Renal cortical epithelial cell (primary cell): ENCODE results near the gene TSHZ2. TPM values are rescaled to one million over a fixed set of nuclear protein-coding genes. Genes with fewer than 3 reads are reported as not detected.

Source experiments
- DNase-seq: peaks from one replicate; pipeline ENCODE4 v3.0.0-alpha.2; 2011; ENCODE audit warnings: low read depth
- total RNA-seq: library from RNA; depleted of rRNA; stranded (reverse); fragments of >200 nt; gene quantifications from 2 replicates; pipeline ENCODE4 v1.2.3, GENCODE V29; 2014

The TSHZ2 gene
- total RNA-seq, 1 donor from 2014 or later: 0.30 TPM

DNA sequence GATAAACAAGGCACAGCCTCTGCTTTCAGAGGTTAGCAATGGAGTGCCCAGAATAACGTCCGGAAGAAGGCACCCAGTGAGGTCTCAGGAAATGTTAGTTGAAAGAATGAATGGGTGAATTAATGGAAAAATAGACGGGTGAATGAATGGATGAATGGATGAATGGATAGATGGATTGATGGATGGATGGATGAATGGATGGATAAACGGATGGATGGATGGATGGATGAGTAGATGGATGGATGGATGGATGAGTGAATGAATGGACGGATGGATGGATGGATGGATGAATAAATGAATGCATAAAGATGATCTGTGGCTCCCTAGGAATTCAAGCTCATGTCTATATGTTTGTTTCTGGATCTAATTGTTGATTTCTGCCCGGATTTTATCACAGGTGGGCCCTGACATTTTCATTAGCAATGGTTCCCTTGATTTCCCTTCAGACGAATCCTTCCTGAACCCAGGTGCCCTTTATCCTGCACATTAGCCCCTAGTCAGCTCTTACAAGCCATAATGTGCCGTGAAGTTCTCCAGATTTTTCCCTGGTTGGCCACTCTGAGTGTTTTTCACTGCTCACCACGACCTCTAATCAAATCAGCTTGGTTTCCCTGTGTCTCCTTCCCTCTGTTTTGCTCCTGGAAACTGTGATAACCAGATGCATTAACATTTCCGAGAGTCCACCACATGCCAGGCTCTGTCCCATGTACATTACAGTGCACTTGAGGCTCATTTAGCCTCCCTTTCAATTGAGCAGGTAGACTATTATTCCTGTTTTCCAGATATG, 22.2 kb downstream of the TSHZ2 start:
- no peak for DNase-seq

DNA sequence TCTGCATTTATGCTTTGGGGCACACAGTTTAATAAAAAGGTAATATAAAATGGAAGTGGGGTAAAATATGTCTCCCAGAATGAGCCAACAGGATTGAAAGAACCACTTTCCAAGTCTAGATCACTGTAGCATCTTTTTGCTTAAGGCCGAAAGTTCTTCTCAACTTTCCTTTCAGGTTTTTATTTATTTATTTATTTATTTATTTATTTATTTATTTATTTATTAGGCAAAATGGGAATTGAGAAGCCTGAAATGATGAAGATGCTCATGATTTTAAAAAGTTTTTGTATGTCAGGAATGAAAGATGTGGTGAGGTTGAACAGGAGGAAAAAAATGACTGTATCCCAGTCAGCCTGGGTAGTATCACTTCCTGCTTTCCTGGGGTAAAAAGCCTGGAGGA, 24.0 kb downstream of the TSHZ2 start:
- DNase-seq: no peak

DNA sequence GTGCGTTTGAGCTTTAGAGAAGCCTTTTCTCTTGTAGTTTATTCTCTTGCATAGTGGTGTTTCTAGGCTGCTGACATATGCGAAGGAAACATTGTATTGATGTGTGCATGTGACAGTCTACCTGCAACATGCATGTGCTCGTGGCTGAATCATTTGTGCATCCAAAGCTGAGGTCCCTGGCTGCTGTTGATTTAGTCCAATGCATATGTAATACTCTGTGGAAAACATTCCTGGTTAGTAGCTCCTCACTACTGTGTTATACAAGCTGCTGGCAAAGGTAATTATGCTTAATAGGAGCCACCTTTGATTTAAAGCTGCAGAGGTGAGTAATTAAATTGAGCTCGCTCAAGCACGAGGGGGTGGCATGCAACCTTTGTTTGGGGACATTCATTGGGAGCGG, 24.5 kb downstream of the TSHZ2 start:
- DNase-seq: no peak

DNA sequence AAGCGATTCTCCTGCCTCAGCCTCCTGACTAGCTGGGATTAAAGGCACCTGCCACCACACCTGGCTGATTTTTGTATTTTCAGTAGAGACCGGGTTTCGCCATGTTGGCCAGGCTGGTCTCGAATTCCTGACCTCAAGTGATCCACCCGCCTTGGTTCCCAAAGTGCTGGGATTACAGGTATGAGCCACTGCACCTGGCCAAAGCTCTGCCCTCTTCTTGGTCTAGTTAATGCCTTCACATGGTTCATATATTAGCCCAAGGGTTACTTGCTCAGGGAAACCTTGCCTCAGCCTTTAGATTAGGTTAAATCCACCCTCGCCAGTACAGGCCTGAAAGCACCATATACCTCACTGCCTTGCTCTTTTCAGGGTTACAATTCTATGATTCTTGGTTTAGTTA, 26.1 kb downstream of the TSHZ2 start:
- no peak for DNase-seq

DNA sequence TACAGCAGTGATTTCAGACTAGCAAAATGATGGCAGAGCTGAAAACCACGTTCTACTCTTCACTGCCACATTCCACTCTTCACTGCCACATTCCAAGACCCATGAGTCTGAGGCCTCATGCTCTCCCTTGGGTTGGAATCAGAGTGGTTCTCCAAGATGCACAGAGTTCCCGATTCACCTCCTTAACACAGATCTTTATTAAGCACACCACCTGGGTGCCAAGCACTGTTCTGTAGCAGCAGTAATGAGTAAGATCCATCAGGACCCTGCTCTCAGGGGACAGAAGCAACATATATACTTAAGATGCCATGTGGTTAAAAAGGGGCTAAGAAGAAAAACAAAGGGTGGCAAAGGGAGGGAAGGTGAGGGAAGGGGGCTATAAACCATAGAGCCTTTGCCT, 26.9 kb downstream of the TSHZ2 start:
- no peak for DNase-seq

DNA sequence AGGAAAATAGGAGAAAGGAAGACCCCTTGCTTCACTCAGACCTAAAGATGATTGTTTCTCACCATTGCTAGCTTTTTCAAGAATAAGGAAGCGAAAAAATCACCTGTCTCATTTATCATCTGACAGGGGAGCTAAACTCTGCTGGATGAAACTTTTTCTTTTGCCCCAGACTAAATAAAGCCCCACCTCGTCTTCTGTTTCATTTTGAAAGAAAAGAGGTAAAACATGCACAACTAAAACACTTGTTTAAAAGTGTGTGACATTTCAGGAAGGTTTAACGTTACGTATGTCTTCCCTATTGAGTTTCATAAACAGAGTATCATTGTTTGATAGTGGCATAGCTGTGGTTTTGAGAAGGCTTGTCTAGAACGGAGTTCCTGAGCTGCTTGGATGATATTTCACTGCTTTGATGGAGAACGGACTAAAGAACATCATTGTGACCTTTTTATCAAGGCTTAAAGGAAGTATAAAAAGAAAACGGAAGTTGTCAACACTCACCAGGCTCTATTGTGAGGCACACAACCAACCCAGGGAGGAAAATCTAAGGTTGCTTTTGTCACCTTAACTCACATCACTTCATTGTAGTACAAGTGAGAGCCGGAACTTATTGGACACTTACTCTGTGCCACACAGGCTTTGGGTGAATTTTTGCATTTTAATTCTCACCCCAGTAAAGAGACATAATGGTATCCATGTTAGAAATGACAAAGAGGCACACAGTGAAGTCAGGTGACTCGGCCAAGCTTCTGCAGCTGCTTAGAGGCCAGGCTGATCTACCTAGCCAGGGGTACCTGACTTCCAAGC, 29.5 kb downstream of the TSHZ2 start:
- no peak for DNase-seq

DNA sequence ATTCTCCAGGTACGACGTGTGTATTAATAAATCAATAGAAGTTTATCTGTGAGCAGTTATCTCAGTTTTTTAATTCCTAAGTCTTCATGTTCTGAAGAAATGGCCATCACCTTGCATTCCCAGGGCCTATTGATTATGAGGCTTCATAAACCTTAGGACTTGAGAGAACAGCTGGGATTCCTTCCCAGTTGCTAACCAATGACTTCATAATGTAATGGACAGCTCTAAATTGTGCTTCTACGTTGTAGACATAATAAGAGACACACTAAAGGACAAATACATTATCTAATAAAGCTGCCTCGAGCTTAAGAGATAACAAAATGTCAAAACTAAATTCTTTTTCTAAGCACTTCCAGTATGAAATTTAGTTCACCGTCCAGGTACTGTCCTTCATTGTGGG, 30.6 kb downstream of the TSHZ2 start:
- no peak for DNase-seq

DNA sequence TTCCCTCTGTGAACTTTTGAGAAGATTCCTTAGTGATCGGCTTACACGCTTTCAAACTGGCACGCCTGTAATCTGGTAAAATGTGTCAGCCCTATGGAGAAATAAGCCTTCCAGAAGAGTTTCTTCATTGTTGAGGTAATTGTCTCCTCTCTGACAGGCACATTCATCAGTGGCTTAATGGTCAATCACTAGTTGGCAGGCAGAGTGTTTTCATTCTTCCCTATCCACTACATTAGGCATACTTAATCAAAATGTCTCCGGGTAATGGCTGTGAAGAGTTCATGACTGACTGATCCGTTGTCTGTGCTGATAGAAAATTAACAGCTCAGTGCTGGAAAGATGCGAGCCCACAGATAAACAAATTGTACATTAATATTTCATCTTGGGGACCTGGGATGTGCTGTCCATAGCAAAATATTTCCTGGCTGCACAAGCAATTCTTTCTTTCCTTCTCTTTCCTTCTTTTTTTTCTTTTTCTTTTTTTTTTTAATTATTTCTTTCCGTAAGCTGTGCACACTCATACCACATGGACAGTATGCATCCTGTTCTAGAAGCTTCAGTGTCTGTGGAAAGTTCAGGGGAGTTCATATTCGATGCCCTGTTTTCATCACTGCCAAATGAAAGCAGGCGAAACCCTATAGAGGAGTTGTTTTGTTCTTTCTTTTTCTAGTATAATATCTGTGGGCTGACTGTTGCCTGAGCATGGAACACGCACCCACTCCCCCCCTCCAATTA, 31.4 kb downstream of the TSHZ2 start:
- DNase-seq: peak; percentile 84

DNA sequence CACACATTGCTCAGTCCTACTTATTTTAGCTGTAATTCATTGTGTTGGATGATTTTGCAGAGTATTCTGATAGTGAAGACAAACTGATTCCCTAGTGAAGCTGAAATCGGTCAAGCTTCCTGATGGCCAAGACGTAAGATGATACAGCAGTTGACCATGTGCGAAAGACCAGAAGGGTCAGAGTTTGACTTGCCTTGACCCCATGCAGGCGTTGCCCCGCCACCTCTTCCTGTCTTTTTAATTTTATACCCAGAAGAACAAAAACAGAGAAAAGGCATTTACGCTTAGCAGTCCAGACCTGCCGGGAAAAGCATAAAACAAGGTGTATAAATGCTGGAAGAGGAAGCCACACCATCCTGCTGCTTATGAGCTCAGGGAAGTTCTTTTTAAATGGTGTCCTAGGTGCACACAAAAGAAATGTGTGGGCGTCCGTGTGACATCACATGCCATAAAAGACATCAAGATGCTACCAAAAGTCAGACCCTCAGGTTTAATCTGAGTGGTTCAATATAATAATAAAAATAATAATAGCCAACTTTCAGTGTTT, 32.2 kb downstream of the TSHZ2 start:
- DNase-seq: no peak

DNA sequence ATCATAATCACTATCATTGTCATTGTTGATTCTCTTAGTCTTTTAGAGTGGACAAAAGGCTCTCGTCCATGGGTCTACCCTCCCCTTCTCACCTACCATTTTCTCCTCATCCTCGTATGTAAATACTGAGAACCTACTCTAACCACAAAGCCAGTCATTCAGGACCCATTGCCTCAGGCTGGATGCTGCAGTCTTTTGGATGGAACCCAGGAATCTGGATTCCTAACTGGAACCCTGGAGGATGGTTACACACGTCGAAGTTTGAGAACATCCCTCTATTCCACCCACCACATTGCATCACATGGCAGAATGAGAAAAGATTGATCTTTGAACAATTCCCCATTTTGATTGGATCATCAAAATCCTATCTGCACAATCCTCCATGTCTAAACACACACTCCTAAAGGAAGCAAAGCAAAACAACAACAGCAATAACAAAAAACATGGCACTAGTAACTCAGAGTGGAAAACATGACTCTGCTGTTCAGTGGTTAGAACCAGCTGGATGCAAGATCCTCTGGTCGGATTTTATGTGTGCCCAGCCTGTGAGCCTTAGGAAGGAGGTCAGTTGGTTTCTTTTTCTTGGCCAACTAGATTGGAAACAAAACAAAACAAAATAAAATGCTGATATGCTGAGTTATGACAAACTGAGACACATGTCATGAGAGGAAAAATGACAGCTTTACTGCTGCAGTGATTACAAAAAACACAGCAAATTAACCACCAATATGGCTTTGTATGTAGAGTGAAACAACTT, 38.0 kb downstream of the TSHZ2 start:
- DNase-seq: no peak

DNA sequence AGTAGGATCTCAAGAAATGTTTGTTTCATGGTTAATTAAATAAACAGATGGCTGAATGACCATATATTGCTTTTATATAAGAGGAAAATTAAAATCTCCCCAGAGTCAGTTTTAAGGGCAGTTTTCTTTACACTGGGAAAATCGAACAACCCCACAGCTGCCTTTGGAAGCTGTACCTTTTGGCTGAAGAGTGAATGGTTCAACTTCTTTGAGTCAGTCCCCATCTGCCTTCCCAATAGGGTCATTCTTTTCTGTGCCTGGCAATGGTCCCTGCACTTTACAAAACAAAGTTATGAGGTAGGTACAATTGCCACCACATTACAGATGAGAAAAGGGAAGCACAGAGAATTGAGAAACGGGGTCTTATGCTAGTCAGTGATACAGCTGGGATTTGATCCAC, 39.5 kb downstream of the TSHZ2 start:
- DNase-seq: no peak

DNA sequence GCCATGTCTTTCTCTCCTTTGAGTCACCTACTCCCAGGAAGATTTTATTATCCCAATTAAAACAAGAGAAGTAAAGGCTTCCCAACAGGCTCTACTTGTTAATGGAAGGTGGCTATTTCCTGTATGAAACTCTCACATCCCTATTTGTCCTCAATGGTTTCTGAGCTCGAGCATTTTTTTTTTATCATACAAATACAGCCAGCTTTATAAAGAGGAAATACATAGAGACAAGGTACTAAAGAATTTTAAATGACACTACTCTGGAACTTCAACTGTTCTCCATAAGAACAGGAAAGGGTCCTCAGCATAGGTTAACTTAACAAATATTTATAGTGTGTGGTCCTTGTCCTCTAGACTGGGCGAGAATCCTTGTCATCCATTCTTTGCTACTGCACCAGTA, 41.0 kb downstream of the TSHZ2 start:
- DNase-seq: no peak

DNA sequence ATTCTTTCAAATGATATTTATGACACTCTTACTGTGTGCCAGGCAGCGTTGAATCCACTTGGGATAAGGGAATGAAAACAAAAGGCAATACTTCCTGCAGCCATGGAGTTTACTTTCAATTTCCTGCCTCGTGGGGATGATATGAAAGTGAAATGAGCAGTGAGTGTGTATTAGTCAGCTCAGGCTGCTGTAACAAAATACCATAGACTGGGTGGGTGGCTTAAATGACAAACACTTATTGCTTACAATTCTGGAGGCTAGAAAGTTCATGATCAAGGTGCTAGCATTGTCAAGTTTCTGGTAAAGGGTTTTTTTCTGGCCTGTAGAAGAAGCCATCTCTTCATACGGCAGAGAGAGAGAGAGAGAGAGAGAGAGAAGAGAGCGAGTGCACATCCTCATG, 41.7 kb downstream of the TSHZ2 start:
- DNase-seq: no peak

DNA sequence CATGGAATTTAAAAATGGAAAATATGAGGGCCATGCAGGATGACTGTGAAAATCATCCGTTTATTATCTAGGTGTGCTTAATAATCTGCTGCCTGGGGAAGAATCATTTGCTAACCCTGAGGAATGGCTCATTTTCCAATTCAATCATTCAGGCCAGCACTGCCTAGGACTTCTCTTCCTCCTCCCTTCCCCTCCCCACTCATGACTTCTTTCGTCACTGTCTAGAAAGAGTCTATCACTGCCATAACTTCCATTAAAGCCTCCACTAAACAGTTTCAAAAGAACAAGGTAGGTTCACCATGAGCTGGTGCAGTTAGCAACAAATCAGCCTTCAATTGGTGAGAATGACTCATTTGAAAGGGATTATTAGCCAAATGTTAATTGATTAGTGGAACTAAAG, 43.9 kb downstream of the TSHZ2 start:
- no peak for DNase-seq

DNA sequence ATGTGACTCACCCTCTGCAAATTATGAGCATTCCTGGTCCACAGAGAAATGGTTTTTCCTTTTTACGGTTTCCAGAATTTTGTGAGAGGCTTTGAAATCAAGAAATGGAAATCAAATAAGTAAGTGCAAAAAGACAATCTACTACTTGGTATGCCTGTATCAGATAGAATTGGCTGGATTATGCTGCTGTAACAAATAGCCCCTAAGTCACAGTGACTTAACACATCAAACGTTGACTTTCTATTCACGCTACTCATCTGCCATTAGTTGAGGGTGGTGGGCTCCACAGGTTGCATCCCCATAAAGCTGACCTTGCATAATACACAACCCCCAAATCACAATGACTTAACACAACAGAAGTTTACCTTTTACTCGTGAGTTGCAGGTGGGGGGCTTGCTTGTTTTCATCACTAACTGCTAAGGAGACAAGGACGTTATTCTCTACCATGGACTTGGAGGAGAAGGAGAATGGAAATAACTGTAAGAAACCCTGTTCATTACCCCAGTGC, 44.4 kb downstream of the TSHZ2 start:
- DNase-seq: no peak

DNA sequence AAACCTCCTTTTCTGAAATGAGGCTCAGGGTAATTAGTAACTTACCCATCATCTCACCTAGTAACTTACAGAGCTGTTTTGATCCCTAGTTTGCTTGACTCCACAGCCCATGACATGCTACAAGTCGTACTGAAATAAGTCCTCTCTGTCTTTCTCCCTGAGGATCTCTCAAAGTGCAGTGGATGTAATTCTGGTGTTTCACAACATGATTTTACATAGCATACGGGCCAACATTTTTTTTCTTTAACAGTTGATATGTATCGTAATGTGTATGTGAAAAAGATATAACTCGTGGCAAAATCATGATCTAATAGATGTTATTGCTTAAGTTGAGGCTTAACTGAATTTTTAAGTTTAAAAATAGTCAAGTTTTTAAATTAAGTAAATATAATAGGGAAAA, 45.0 kb downstream of the TSHZ2 start:
- no peak for DNase-seq

DNA sequence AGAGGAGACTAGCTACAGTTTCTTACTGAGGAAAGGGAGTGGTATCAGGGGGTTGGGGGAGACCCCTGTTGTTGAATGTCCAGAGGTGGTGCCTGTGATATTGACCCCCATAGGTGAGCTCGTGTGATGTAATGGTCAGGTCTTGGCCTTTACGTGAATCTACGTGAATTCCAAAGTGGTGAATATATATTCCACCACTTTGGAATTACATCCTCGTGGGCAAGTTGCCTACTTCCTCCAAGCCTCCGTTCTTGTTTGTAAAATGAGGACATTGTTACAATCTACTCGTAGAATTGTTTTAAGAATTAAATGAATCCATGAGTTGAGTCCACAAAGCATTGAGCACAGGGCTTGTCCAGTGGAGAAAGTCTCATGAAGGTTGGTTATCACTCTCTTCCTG, 47.3 kb downstream of the TSHZ2 start:
- DNase-seq: no peak

DNA sequence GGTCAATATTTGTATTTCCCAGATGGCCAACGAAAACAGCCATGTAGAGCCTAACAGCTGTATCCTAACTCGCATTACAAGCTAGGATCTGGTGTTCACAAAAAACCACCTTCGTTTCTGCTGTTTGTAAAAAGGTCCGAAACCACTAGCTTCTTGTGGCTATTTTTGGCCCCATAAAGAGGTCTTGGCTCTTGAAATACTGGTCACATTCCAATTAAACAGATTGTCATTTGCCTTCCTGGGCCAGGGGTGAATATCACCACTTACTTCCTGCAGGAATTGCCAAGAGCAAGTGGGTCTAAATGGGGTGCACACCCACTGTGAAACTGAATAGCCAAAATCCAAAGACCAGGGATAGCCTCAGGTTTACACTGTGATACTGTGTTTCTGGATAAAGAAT, 48.2 kb downstream of the TSHZ2 start:
- DNase-seq: no peak

DNA sequence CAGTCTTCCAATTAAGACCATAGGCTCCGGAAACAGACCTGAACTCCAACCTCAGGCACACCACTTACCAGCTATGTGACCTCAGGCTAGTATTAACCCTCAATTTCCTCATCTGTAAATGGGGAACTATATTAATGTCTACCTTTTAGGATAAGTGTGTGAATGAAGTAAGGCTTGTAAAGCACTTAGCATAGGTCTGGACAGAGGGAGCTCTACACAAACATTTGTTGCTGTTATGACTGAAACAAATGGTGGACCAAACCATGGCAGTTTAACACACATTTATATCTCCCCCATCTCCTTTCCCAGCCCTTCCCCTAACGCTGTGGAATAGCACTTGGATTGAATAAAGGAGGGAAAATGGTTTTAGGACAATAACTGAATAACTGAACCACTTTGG, 48.7 kb downstream of the TSHZ2 start:
- DNase-seq: no peak

DNA sequence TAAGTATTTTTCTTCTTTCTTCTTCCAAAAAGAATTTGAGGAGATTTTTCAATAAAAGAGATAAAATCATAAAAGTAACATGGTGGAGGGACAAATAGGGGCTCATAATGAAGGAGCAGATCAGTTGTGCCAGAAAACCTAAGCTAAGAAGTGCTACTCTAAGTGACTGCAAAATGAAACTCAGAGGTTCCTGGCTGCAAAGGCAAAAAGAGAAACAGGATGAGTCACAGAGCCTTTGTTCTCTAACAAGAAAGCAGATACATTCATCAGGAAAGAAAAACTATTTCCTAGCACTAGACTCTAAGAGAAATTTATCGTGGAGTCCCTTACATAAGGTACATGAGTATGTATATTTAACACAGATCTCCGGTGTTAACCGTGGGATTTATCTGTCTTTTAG, 49.8 kb downstream of the TSHZ2 start:
- no peak for DNase-seq

DNA sequence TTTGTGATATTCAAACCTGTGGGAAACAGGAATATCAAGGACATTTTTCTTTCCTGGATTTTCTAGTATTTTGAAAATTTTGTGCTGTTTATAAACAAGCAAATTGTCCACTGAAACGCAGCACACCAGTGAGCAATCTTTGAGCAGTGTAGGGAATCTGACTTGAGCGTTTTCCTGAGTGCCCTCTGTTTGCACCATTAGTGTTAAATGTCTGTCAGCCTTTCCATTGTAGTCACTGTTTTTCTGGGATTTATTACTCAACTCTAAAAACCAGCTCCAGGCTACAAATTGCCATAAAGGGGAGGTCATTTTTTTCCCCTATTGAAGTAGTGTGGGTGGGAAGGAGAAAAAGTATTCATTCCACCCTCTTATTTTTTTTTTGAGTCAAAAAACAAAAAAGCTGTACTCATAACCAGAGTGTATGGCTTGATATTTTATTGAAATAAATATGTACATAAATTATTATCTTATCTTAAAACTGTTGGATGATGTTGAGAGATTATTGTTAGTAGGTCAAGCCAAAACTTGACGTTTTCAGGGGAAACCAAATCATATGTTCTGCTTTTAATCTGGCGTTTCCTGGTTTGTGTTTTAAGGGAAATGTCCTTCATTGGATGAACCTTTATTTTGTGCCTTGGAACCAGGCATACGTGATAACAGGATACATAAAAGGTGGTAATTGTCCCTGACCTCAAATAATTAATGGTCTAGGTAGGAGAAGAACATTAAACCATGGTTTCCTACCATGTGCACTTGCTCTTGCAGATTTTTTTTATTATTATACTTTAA, 51.8 kb downstream of the TSHZ2 start:
- DNase-seq: peak; percentile 28
